SK-N-SH (cell line): ENCODE results near the gene CPAMD8. TPM values are rescaled to one million over a fixed set of nuclear protein-coding genes. Genes with fewer than 3 reads are reported as not detected.

Experiments used
- CTCF ChIA-PET: fragments of 300-600, 350-600 bp; formaldehyde crosslinking; extraction: SDS; loops from one replicate; lab custom pipeline; 2021; lab: Yijun Ruan, JAX
- POLR2A ChIA-PET: fragments of 350-600 bp; sonication (Branson Sonifier 250); formaldehyde crosslinking; extraction: SDS; loops from one replicate; lab custom pipeline; 2020; ENCODE audit warnings: antibody characterized with exemption, inconsistent platforms; lab: Yijun Ruan, JAX
- DNase-seq: peaks from one replicate; pipeline ENCODE4 v3.0.0; 2012
- H2AFZ ChIP-seq: fragments of 200-600 bp; sonication (generic); 2 replicates; pipeline ENCODE4 v1.8.1; 2016; ENCODE audit warnings: antibody characterized with exemption, mild to moderate bottlenecking, low read depth
- H3F3A ChIP-seq: fragments of 200-600 bp; sonication (generic); replicated peaks from 2 replicates; pipeline ENCODE3; 2016; ENCODE audit warnings: antibody characterized with exemption, mild to moderate bottlenecking; ENCODE audit not compliant: insufficient read depth
- H3K27ac ChIP-seq, 2 experiments: fragments of 200-500 bp in 1 of 2; fragments of 200-600 bp in 1 of 2; sonication (Bioruptor generic) in 1 of 2; sonication (generic), shearing (Covaris generic) in 1 of 2; 2 replicates each; pipeline versions ENCODE4 v1.5.1 to v1.6.1; 2014 to 2016; ENCODE audit warnings: low read depth in 2 of 2, inconsistent platforms in 1 of 2, low read length in 1 of 2, mild to moderate bottlenecking in 1 of 2, mixed read lengths in 1 of 2
- H3K27me3 ChIP-seq: fragments of 200-600 bp; sonication (generic), shearing (Covaris generic); 2 replicates; pipeline ENCODE4 v1.6.1; 2016; ENCODE audit warnings: mixed run types; ENCODE audit not compliant: insufficient read depth
- H3K36me3 ChIP-seq, 2 experiments: fragments of 200-500 bp in 1 of 2; fragments of 200-600 bp in 1 of 2; sonication (Bioruptor generic) in 1 of 2; sonication (generic) in 1 of 2; replicated peaks in 1 of 2; 2 replicates each; pipeline versions ENCODE3 to v1.5.1; 2014 to 2016; ENCODE audit warnings: low read length in 1 of 2, mild to moderate bottlenecking in 1 of 2; ENCODE audit not compliant: insufficient read depth in 2 of 2, control insufficient read depth in 1 of 2
- H3K4me1 ChIP-seq, 2 experiments: fragments of 200-500 bp in 1 of 2; fragments of 200-600 bp in 1 of 2; sonication (Bioruptor generic) in 1 of 2; sonication (generic), shearing (Covaris generic) in 1 of 2; 2 replicates each; pipeline versions ENCODE4 v1.5.1 to v1.6.1; 2014 to 2016; ENCODE audit warnings: low read depth in 1 of 2, low read length in 1 of 2, mixed run types in 1 of 2; ENCODE audit not compliant: insufficient read depth in 2 of 2, control insufficient read depth in 1 of 2
- H3K4me2 ChIP-seq: fragments of 200-600 bp; sonication (generic), shearing (Covaris generic); 2 replicates; pipeline ENCODE4 v1.6.1; 2017; ENCODE audit warnings: mixed run types
- H3K4me3 ChIP-seq, 2 experiments: fragments of 200-500 bp in 1 of 2; fragments of 200-600 bp in 1 of 2; sonication (Bioruptor generic) in 1 of 2; sonication (generic), shearing (Covaris generic) in 1 of 2; 2 replicates each; pipeline versions ENCODE4 v1.5.1 to v1.8.1; 2014 to 2016; ENCODE audit warnings: low read depth in 2 of 2, inconsistent platforms in 1 of 2, low read length in 1 of 2, mild to moderate bottlenecking in 1 of 2, mixed read lengths in 1 of 2, moderate library complexity in 1 of 2
- H3K79me2 ChIP-seq: fragments of 200-600 bp; sonication (generic); 2 replicates; pipeline ENCODE4 v1.8.1; 2017; ENCODE audit warnings: mild to moderate bottlenecking; ENCODE audit not compliant: insufficient read depth
- H3K9ac ChIP-seq: fragments of 200-600 bp; sonication (generic); 2 replicates; pipeline ENCODE4 v1.6.1; 2017; ENCODE audit warnings: mixed run types
- H3K9me2 ChIP-seq: fragments of 200-600 bp; sonication (generic); 2 replicates; pipeline ENCODE4 v1.6.1; 2017; ENCODE audit warnings: mixed run types
- H3K9me3 ChIP-seq: fragments of 200-600 bp; sonication (generic); 2 replicates; pipeline ENCODE4 v1.6.1; 2017; ENCODE audit warnings: mixed run types, mild to moderate bottlenecking, moderate library complexity
- H4K20me1 ChIP-seq: fragments of 200-600 bp; sonication (generic); 2 replicates; pipeline ENCODE4 v1.6.1; 2017; ENCODE audit warnings: mild to moderate bottlenecking, mixed run types; ENCODE audit not compliant: insufficient read depth
- CHD2 ChIP-seq: fragments of 150-350 bp; IDR thresholded peaks from 2 replicates; pipeline ENCODE4 v1.6.1; 2018; ENCODE audit warnings: low read length; ENCODE audit not compliant: partially characterized antibody
- ELF1 ChIP-seq: IDR thresholded peaks from 2 replicates; pipeline ENCODE4 v1.4.0; 2012
- EZH2phosphoT487 ChIP-seq: fragments of 200-600 bp; sonication (generic); IDR thresholded peaks from 2 replicates; pipeline ENCODE4 v1.6.1; 2017; ENCODE audit warnings: low read depth, mixed run types, mild to moderate bottlenecking, antibody characterized with exemption, moderate library complexity, borderline replicate concordance
- FOSL2 ChIP-seq: IDR thresholded peaks from 2 replicates; pipeline ENCODE4 v1.4.0; 2012; ENCODE audit warnings: low read depth, mild to moderate bottlenecking, moderate library complexity, borderline replicate concordance
- FOXM1 ChIP-seq: IDR thresholded peaks from 2 replicates; pipeline ENCODE4 v1.4.0; 2012; ENCODE audit warnings: low read depth, mild to moderate bottlenecking
- IRF3 ChIP-seq: fragments of 150-350 bp; IDR thresholded peaks from 2 replicates; pipeline ENCODE4 v1.6.1; 2016; ENCODE audit warnings: mild to moderate bottlenecking, low read depth, low read length
- MAX ChIP-seq: IDR thresholded peaks from 2 replicates; pipeline ENCODE4 v1.4.0; 2012; ENCODE audit warnings: low read depth
- MEF2A ChIP-seq: IDR thresholded peaks from 2 replicates; pipeline ENCODE4 v1.4.0; 2012; ENCODE audit warnings: low read depth, borderline replicate concordance
- NFIC ChIP-seq: IDR thresholded peaks from 2 replicates; pipeline ENCODE4 v1.4.0; 2012; ENCODE audit warnings: borderline replicate concordance
- RCOR1 ChIP-seq: fragments of 150-350 bp; IDR thresholded peaks from 2 replicates; pipeline ENCODE4 v1.6.1; 2017; ENCODE audit warnings: antibody characterized with exemption, low read length
- SIN3A ChIP-seq: IDR thresholded peaks from 2 replicates; pipeline ENCODE4 v1.6.1; 2012; ENCODE audit warnings: low read depth, mild to moderate bottlenecking, low read length, moderate library complexity, borderline replicate concordance
- SMC3 ChIP-seq: IDR thresholded peaks from 2 replicates; pipeline ENCODE4 v1.6.1; 2012; ENCODE audit warnings: low read depth, low read length, improper control_type of control experiment
- TEAD4 ChIP-seq: IDR thresholded peaks from 2 replicates; pipeline ENCODE4 v1.4.0; 2012; ENCODE audit warnings: mild to moderate bottlenecking, borderline replicate concordance; ENCODE audit not compliant: insufficient read depth
- YY1 ChIP-seq: IDR thresholded peaks from 2 replicates; pipeline ENCODE4 v1.4.0; 2012; ENCODE audit warnings: low read depth, mild to moderate bottlenecking
- WGBS: methylation state at CpG from one replicate; pipeline ENCODE4 v1.1.6; 2017; ENCODE audit warnings: low lambda C conversion rate; 5-methylcytosine and 5-hydroxymethylcytosine counted together
- polyA plus RNA-seq, 3 experiments: library from polyadenylated mRNA; depleted of rRNA; stranded (reverse); fragments of >200 nt; gene quantifications; 2 replicates each; pipeline ENCODE4 v1.2.3, GENCODE V29; 2012
- TF ChIP-seq, protein P1 (sequence below): fragments of 150-350 bp; IDR thresholded peaks from 2 replicates; pipeline ENCODE4 v1.6.1; 2017; ENCODE audit warnings: antibody characterized with exemption, low read length, low read depth, borderline replicate concordance
- TF ChIP-seq, protein P2 (sequence below): IDR thresholded peaks from 2 replicates; pipeline ENCODE4 v1.6.1; 2012; ENCODE audit warnings: mild to moderate bottlenecking, low read depth, low read length, moderate library complexity

CPAMD8 gene
- polyA plus RNA-seq, 1 of the 3 experiments (the other 2 are of a cell fraction): 1.2 TPM

DNA sequence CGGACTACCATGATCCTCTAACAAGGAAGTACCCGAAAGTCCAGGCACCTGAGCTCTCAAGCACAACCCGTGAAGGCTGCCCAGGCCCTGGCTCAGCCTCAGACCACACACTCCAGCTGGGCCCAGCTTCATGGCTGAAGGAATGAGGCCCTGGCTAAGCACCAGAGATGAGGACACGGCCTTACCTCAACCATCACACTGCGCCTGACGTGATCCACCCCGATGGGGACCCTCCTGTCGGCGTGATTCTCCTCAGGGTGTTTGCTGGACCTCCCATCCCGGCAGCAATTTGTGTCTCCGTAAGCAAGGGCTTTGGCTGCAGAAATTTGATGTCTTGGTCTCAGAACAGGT, 81.3 kb downstream of the CPAMD8 start:
- CTCF ChIA-PET: interaction anchor here (0.6 kb wide), 1 partner anchor 1862 kb away, joined by 3 read pairs; no protein-coding TSS in a partner anchor
- Histone ChIP-seq H3K9me2 (no peaks in the 10 kb centered on the region), H3K4me2 (no peak overlapping the region), H3K36me3 (no peaks in the 10 kb centered on the region), H3K27ac (no peak overlapping the region), H2AFZ (no peak overlapping the region), H3K79me2 (no peaks in the 10 kb centered on the region), H3K27me3 (peaks cover 4% of the 10 kb centered on the region; the same call in 1 of the 2 replicates), H3K9ac (no peak overlapping the region), H3F3A (no peaks in the 10 kb centered on the region), H4K20me1 (no peaks in the 10 kb centered on the region), H3K4me1 (no peaks in the 10 kb centered on the region), H3K9me3 (no peaks in the 10 kb centered on the region), H3K4me3 (no peak overlapping the region)
- TF ChIP-seq, protein P1, sequence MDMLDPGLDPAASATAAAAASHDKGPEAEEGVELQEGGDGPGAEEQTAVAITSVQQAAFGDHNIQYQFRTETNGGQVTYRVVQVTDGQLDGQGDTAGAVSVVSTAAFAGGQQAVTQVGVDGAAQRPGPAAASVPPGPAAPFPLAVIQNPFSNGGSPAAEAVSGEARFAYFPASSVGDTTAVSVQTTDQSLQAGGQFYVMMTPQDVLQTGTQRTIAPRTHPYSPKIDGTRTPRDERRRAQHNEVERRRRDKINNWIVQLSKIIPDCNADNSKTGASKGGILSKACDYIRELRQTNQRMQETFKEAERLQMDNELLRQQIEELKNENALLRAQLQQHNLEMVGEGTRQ: no peak
- TF ChIP-seq, protein P2, sequence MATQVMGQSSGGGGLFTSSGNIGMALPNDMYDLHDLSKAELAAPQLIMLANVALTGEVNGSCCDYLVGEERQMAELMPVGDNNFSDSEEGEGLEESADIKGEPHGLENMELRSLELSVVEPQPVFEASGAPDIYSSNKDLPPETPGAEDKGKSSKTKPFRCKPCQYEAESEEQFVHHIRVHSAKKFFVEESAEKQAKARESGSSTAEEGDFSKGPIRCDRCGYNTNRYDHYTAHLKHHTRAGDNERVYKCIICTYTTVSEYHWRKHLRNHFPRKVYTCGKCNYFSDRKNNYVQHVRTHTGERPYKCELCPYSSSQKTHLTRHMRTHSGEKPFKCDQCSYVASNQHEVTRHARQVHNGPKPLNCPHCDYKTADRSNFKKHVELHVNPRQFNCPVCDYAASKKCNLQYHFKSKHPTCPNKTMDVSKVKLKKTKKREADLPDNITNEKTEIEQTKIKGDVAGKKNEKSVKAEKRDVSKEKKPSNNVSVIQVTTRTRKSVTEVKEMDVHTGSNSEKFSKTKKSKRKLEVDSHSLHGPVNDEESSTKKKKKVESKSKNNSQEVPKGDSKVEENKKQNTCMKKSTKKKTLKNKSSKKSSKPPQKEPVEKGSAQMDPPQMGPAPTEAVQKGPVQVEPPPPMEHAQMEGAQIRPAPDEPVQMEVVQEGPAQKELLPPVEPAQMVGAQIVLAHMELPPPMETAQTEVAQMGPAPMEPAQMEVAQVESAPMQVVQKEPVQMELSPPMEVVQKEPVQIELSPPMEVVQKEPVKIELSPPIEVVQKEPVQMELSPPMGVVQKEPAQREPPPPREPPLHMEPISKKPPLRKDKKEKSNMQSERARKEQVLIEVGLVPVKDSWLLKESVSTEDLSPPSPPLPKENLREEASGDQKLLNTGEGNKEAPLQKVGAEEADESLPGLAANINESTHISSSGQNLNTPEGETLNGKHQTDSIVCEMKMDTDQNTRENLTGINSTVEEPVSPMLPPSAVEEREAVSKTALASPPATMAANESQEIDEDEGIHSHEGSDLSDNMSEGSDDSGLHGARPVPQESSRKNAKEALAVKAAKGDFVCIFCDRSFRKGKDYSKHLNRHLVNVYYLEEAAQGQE: no peak
- no peak for TF ChIP-seq SIN3A
- no peak for TF ChIP-seq EZH2phosphoT487
- TF ChIP-seq FOXM1: no peak
- no peak for TF ChIP-seq RCOR1
- TF ChIP-seq MEF2A: no peak
- no peak for TF ChIP-seq NFIC
- TF ChIP-seq YY1: no peak
- no peak for TF ChIP-seq SMC3
- no peak for DNase-seq
- POLR2A ChIA-PET: no interaction called here
- 58% methylated on average over 8 of the region's 11 CpGs for WGBS

- Histone ChIP-seq H4K20me1 (no peaks in the 10 kb centered on the region), H3K9ac (no peak overlapping the region), H3K79me2 (no peaks in the 10 kb centered on the region), H3K4me1 (no peaks in the 10 kb centered on the region), H3K27ac (no peak overlapping the region), H3F3A (no peaks in the 10 kb centered on the region), H3K9me2 (no peaks in the 10 kb centered on the region), H3K4me2 (no peak overlapping the region), H2AFZ (no peak overlapping the region), H3K27me3 (peaks cover 4% of the 10 kb centered on the region; the same call in 1 of the 2 replicates), H3K4me3 (no peak overlapping the region), H3K9me3 (no peaks in the 10 kb centered on the region), H3K36me3 (no peaks in the 10 kb centered on the region)
- CTCF ChIA-PET: interaction anchor here (0.6 kb wide), 1 partner anchor 1861 kb away, joined by 3 read pairs; no protein-coding TSS in a partner anchor
- no peak for DNase-seq
- WGBS: 38% methylated on average over 12 of the region's 14 CpGs
- POLR2A ChIA-PET: no interaction called here
- TF ChIP-seq NFIC: no peak
- no peak for TF ChIP-seq ELF1
- no peak for TF ChIP-seq MAX
- no peak for TF ChIP-seq YY1
- no peak for TF ChIP-seq FOXM1
- no peak for TF ChIP-seq FOSL2
- TF ChIP-seq, protein P2: no peak
- TF ChIP-seq CHD2: no peak
- no peak for TF ChIP-seq IRF3
- no peak for TF ChIP-seq TEAD4
These were observed 81.8 kb downstream of the CPAMD8 start for GRCh38 chr19:16944626-16945363.
